H7 (cell line): Measurements from ENCODE around the gene PDIA6. TPM values are rescaled to one million over a fixed set of nuclear protein-coding genes. Genes with fewer than 3 reads are reported as not detected.

Source experiments
- DNase-seq: peaks from one replicate; pipeline ENCODE4 v3.0.0; 2012
- H3K27me3 ChIP-seq: 2 replicates; pipeline ENCODE4 v1.6.0; 2011; ENCODE audit warnings: mild to moderate bottlenecking, low read length; ENCODE audit not compliant: control insufficient read depth, insufficient read depth
- H3K36me3 ChIP-seq: replicated peaks from 2 replicates; pipeline ENCODE4 v1.5.1; 2011; ENCODE audit warnings: low read length; ENCODE audit not compliant: control insufficient read depth, insufficient read depth
- H3K4me3 ChIP-seq: 2 replicates; pipeline ENCODE4 v1.5.1; 2011; ENCODE audit warnings: low read depth, mild to moderate bottlenecking, control low read depth, low read length, moderate library complexity; ENCODE audit not compliant: insufficient read depth
- total RNA-seq: library from RNA; depleted of rRNA; stranded (reverse); fragments of >200 nt; shearing (Covaris generic); gene quantifications from 2 replicates; pipeline ENCODE4 v1.2.3, GENCODE V29; 2014; rRNA removed

The PDIA6 gene
- total RNA-seq, 1 experiment from 2014 or later, result 354 TPM

DNA sequence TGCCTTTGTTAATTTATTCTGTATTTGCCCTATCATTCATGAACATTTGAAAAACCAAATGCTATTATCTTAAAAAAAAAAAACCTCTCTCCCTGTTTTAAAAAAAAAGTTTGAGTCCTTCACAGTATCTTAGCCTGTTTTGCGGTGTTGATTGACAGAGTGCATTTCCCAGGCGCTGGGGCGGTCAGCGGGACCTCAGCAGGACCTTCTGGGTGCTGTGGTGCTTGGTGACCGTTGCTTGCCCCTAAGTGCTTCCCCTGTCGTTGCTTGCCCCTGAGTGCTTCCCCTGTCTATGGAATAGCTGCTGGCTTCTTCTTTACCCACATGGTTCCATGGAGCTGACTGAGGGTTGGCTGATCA, 79.0 kb downstream of the PDIA6 start:
- Histone ChIP-seq H3K27me3 (no peaks in the 10 kb centered on the region), H3K4me3 (no peak overlapping the region), H3K36me3 (no peaks in the 10 kb centered on the region)
- no peak for DNase-seq

Other genes starting within 250 kb of the PDIA6 start
- gene NOL10, start 122.8 kb downstream of the PDIA6 start, total RNA-seq, result 23.1 and 27.0 TPM in 2 replicates
- 0.30 and 0.42 TPM in 2 replicates for gene ATP6V1C2, start 91.2 kb downstream of the PDIA6 start, total RNA-seq
- 3.0 and 5.4 TPM in 2 replicates for gene KCNF1, start 99.1 kb upstream of the PDIA6 start, total RNA-seq